Measurements from ENCODE around the gene ITGAV.

ITGAV gene

DNA sequence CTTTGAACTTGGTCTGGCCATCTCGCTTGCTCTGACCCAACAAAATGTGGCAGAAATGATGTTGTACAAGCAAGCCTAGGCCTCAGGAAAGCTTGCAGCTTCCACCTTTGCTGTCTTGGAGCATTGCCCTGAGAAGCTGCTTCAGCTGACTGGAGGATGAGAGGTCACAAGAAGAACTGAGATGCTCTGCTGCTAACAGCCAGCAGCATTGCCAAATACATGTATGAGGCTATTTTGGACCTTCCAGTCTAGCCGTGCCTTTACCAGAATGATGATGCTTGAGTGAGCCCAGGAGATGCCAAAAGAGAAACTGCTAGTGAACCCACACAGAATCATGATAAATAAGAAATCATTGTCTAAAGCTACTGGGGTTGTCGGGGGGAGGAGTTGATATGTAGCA is 13.2 kb upstream of the ITGAV start:
- H3K36me3 ChIP-seq (ENCODE audit: insufficient read depth, low read depth, low read length), result no peaks in the 10 kb centered on the region
- H3K9ac ChIP-seq (ENCODE audit: low read depth, low read length), result no peak overlapping the region
- H3K9me3 ChIP-seq (ENCODE audit: insufficient read depth, low read depth, low read length), result no peaks in the 10 kb centered on the region
- no peak overlapping the region for H3K4me3 ChIP-seq (ENCODE audit: low read length)
- H3K27ac ChIP-seq (ENCODE audit: low read length), result no peak overlapping the region
- no peaks in the 10 kb centered on the region for H3K27me3 ChIP-seq (ENCODE audit: insufficient read depth, low read length)
- H3K4me1 ChIP-seq (ENCODE audit: insufficient read depth, low read length), result peaks cover 4% of the 10 kb centered on the region; the same call in 1 of the 2 replicates

DNA sequence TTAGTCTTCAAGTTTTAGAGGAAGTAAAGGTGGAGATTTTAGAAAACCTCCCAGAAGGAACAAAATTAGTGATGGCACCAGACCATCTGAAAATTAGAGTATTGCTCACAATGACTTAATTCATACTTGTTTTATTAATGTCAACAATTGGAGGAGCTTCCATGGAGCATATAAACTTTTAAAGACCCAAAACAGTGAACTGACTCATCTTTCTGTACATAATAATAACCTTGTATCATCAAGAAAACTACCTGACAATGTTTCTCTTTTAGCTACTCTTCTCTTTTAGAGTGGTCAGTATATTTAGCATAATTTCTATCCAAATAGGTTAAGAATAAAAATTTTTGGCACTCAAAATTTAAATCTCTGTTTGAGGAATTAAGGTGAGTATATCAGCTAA is 7.2 kb upstream of the ITGAV start:
- H3K4me1 ChIP-seq (ENCODE audit: insufficient read depth, low read length), result 0 out of 2 replicates have a peak, but pooled peaks cover 5% of the 10 kb centered on the region
- no peaks in the 10 kb centered on the region for H3K36me3 ChIP-seq (ENCODE audit: insufficient read depth, low read depth, low read length)
- no peak overlapping the region for H3K9ac ChIP-seq (ENCODE audit: low read depth, low read length)
- H3K9me3 ChIP-seq (ENCODE audit: insufficient read depth, low read depth, low read length), result no peaks in the 10 kb centered on the region
- H3K27me3 ChIP-seq (ENCODE audit: insufficient read depth, low read length), result no peaks in the 10 kb centered on the region
- H3K4me3 ChIP-seq (ENCODE audit: low read length), result no peak overlapping the region
- H3K27ac ChIP-seq (ENCODE audit: low read length), result no peak overlapping the region

DNA sequence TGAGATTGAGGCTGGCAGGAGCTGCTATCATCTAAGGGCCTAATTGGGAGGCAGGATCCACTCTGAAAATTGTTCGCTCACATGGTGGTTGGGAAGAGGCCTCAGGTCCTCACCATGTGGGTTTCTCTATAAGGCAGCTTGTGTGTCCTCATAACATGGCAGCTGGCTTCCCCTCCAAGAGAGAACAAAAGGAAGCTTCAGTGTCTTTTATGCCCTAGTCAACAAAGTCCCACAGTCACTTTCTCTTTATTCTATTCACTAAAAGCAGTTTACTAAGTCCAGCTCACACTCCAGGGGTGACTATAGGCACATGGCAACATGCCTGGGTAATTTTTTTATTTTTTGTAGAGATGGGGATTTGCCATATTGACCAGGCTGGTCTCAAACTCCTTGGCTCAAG is 5.8 kb upstream of the ITGAV start:
- Histone ChIP-seq H3K9me3 (ENCODE audit: insufficient read depth, low read depth, low read length) (no peaks in the 10 kb centered on the region), H3K4me3 (ENCODE audit: low read length) (no peak overlapping the region), H3K27me3 (ENCODE audit: insufficient read depth, low read length) (peaks cover 3% of the 10 kb centered on the region; the same call in 1 of the 2 replicates), H3K9ac (ENCODE audit: low read depth, low read length) (no peak overlapping the region), H3K4me1 (ENCODE audit: insufficient read depth, low read length) (peaks cover 6% of the 10 kb centered on the region; the same call in 1 of the 2 replicates), H3K27ac (ENCODE audit: low read length) (no peak overlapping the region), H3K36me3 (ENCODE audit: insufficient read depth, low read depth, low read length) (no peaks in the 10 kb centered on the region)

DNA sequence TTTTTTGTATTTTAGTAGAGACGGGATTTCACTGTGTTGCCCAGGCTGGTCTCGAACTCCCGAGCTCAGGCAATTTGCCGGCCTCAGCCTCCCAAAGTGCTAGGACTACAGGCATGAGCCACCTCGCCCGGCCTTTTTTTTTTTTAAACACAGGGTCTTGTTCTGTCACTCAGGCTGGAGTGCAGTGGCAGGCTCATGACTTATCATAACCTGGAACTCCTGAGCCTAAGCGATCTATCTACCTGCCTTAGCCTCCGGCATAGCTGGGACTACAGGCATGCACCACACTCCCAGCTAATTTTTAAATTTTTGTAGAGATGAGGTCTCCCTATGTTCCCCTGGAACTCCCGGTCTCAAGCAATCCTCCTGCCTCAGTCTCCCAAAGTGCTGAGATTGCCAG is 1.4 kb upstream of the ITGAV start:
- Histone ChIP-seq H3K27ac (ENCODE audit: low read length) (no peak overlapping the region), H3K4me3 (ENCODE audit: low read length) (no peak overlapping the region), H3K36me3 (ENCODE audit: insufficient read depth, low read depth, low read length) (no peaks in the 10 kb centered on the region), H3K9me3 (ENCODE audit: insufficient read depth, low read depth, low read length) (no peaks in the 10 kb centered on the region), H3K27me3 (ENCODE audit: insufficient read depth, low read length) (peaks cover 5% of the 10 kb centered on the region; the same call in 1 of the 2 replicates), H3K4me1 (ENCODE audit: insufficient read depth, low read length) (peaks cover 18% of the 10 kb centered on the region; the same call in 1 of the 2 replicates), H3K9ac (ENCODE audit: low read depth, low read length) (no peak overlapping the region)

DNA sequence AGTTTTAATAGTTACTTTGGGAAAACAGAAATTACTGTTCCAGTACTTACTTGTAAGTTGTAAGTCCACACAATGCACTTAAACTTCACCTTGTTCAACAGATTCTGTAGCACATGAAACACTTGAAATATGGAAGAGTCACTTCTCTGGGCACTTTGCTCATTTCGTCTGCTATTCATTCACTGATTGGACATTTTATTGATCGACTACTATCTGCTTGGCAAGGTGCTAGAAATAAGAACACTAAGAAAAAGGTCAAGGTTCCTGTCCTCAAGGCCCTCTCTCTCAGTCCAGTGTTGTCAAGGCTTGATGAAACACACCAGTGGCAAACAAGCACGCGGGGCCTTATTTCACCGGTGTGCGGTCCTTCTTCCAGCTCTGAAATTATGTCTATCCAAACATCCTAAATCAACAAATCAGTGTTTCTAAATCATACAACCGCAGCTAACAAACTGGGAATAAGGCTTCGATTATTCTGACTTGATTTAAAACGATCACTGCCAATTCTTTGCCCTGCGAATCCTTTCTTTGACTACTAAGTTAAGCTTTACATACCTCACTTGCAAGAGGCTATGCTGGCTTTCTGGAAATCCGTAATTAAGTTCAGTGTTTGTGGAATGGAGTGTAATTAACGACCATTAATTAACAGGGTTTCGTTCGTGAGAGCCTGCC is 780 bp upstream of the ITGAV start:
- Histone ChIP-seq H3K9me3 (ENCODE audit: insufficient read depth, low read depth, low read length) (no peaks in the 10 kb centered on the region), H3K9ac (ENCODE audit: low read depth, low read length) (peak overlapping the region; percentile 92), H3K36me3 (ENCODE audit: insufficient read depth, low read depth, low read length) (no peaks in the 10 kb centered on the region), H3K4me1 (ENCODE audit: insufficient read depth, low read length) (peaks cover 20% of the 10 kb centered on the region; the same call in 1 of the 2 replicates), H3K27me3 (ENCODE audit: insufficient read depth, low read length) (peaks cover 5% of the 10 kb centered on the region; the same call in 1 of the 2 replicates), H3K27ac (ENCODE audit: low read length) (no peak overlapping the region), H3K4me3 (ENCODE audit: low read length) (peak overlapping the region; percentile 97)

DNA sequence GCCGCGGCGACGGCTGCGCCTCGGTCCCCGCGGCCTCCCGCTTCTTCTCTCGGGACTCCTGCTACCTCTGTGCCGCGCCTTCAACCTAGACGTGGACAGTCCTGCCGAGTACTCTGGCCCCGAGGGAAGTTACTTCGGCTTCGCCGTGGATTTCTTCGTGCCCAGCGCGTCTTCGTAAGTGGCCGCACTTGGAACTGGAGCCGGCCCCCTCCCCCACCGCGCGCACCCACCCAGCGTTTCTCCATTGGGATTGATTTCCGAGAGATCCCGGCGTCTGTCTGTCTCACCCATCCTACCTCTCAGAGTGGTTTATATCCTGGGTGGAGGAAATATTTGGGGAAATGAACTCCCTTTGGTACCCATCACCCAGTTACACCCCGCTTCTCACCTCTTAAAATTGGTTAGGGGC is 498 bp downstream of the ITGAV start:
- no peaks in the 10 kb centered on the region for H3K36me3 ChIP-seq (ENCODE audit: insufficient read depth, low read depth, low read length)
- peaks cover 26% of the 10 kb centered on the region; the same call in 1 of the 2 replicates for H3K4me1 ChIP-seq (ENCODE audit: insufficient read depth, low read length)
- peak overlapping the region; percentile 92 for H3K9ac ChIP-seq (ENCODE audit: low read depth, low read length)
- no peak overlapping the region for H3K27ac ChIP-seq (ENCODE audit: low read length)
- peak overlapping the region; percentile 97 for H3K4me3 ChIP-seq (ENCODE audit: low read length)
- no peaks in the 10 kb centered on the region for H3K9me3 ChIP-seq (ENCODE audit: insufficient read depth, low read depth, low read length)
- peaks cover 5% of the 10 kb centered on the region; the same call in 1 of the 2 replicates for H3K27me3 ChIP-seq (ENCODE audit: insufficient read depth, low read length)

DNA sequence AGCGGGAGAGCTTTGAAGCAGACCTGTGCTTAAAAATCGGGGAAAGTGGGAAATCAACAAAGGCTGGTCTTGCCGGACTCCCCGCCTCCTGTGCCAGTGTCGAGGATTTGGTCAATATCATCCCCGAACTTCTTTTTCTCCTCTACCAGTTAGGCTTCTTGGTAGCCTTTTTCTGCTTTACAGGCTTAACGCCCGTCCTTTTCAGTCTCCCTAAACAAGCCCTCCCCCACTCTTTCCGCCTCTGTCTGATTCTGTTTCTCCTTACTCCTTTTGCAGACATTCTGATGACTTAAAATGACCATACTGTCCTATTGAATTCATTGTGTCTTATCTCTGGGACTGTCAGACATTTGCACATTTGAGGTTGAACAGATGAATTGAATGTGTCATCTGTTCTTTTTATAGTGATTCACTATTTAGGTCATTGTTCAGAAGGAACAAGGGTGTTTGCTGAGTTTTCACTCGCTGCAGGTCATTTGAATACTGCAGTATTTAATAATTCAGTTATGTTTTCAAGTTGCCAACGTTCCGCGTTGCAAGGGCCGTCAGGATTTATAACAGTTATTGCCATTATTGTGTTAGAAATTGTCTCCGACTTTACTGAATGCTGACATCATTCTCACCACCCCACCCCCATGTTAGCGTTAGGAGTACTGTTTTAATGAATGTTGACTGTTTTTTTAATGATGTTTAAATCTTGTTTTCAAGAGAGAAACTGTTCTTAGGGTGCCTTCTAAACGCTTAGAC is 1.1 kb downstream of the ITGAV start:
- H3K9me3 ChIP-seq (ENCODE audit: insufficient read depth, low read depth, low read length), result no peaks in the 10 kb centered on the region
- H3K27ac ChIP-seq (ENCODE audit: low read length), result no peak overlapping the region
- H3K4me3 ChIP-seq (ENCODE audit: low read length), result peak overlapping the region; percentile 97
- H3K36me3 ChIP-seq (ENCODE audit: insufficient read depth, low read depth, low read length), result no peaks in the 10 kb centered on the region
- H3K27me3 ChIP-seq (ENCODE audit: insufficient read depth, low read length), result peaks cover 5% of the 10 kb centered on the region; the same call in 1 of the 2 replicates
- peaks cover 24% of the 10 kb centered on the region; the same call in 1 of the 2 replicates for H3K4me1 ChIP-seq (ENCODE audit: insufficient read depth, low read length)
- H3K9ac ChIP-seq (ENCODE audit: low read depth, low read length), result peak overlapping the region; percentile 92

DNA sequence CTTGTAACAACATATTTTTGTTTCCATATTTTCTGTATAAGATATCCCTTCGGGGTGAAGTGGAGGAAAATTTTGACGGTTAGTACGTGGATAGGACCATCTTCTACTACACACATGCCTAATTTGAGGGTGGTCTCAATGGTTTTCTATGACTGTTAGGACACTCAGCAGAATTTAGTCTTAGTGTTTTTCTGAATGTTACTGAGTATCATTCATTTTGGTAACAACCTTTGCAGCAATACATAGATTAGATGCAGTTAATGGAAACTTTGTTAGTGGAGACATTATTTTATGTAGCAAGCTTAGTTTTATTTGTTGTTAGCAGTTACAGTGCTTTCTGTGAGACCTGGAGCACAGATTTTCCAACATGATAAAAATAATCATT is 1.6 kb downstream of the ITGAV start:
- peaks cover 5% of the 10 kb centered on the region; the same call in 1 of the 2 replicates for H3K27me3 ChIP-seq (ENCODE audit: insufficient read depth, low read length)
- H3K9ac ChIP-seq (ENCODE audit: low read depth, low read length), result peak overlapping the region; percentile 92; the same call in 1 of the 2 replicates
- no peaks in the 10 kb centered on the region for H3K9me3 ChIP-seq (ENCODE audit: insufficient read depth, low read depth, low read length)
- H3K36me3 ChIP-seq (ENCODE audit: insufficient read depth, low read depth, low read length), result no peaks in the 10 kb centered on the region
- H3K4me3 ChIP-seq (ENCODE audit: low read length), result peak overlapping the region; percentile 97
- no peak overlapping the region for H3K27ac ChIP-seq (ENCODE audit: low read length)
- H3K4me1 ChIP-seq (ENCODE audit: insufficient read depth, low read length), result peaks cover 23% of the 10 kb centered on the region; the same call in 1 of the 2 replicates

DNA sequence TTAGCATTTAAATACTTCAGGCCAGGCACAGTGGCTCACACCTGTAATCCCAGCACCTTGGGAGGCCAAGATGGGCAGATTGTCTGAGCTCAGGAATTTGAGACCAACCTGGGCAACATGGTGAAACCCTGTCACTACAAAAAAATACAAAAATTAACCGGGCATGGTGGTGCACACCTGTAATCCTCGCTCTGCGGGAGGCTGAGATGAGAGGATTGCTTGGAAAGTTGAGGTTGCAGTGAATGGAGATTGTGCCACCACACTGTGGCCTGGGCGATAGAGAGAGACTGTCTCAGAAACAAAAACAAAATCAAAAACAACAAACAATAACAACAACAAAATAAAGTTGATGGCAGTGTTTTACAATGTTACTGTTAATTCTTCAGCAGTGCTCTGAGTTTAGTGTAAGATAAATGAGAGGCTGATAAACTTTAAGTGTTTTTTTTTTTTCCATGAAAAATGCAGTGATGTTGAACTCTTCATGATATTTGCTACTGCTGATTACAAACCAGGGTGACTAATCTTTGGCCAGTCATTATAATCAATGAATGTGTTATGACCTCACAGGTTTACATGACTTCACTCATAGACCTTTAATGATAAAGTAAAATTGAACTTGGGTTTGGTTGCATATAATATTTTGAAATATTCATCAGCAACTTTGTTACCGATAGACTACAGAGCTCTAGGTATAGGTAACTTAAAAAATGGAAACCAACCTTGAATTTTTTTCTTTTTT is 2.5 kb downstream of the ITGAV start:
- H3K36me3 ChIP-seq (ENCODE audit: insufficient read depth, low read depth, low read length), result no peaks in the 10 kb centered on the region
- peaks cover 5% of the 10 kb centered on the region; the same call in 1 of the 2 replicates for H3K27me3 ChIP-seq (ENCODE audit: insufficient read depth, low read length)
- no peak overlapping the region for H3K9ac ChIP-seq (ENCODE audit: low read depth, low read length)
- no peak overlapping the region for H3K27ac ChIP-seq (ENCODE audit: low read length)
- peaks cover 23% of the 10 kb centered on the region; the same call in 1 of the 2 replicates for H3K4me1 ChIP-seq (ENCODE audit: insufficient read depth, low read length)
- H3K9me3 ChIP-seq (ENCODE audit: insufficient read depth, low read depth, low read length), result no peaks in the 10 kb centered on the region
- peak overlapping the region; percentile 97 for H3K4me3 ChIP-seq (ENCODE audit: low read length)

DNA sequence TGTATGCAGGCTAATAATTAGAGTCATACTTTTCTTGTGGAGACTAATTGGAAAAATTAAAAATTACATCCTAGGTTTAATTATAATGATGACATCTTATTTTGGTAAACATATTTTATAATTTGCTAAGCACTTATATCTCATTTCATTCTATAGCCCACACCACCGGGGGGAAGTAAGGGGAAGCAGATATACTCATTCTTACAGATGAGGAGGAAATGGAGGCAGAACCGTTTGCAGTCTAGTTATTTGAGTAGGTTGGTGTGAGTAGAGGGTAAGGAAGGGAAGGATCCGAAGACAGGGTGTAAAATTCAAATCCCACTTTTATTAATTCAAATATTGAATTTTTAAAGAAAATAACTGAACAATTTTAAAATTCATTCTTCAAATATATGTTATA is 3.7 kb downstream of the ITGAV start:
- H3K36me3 ChIP-seq (ENCODE audit: insufficient read depth, low read depth, low read length), result no peaks in the 10 kb centered on the region

DNA sequence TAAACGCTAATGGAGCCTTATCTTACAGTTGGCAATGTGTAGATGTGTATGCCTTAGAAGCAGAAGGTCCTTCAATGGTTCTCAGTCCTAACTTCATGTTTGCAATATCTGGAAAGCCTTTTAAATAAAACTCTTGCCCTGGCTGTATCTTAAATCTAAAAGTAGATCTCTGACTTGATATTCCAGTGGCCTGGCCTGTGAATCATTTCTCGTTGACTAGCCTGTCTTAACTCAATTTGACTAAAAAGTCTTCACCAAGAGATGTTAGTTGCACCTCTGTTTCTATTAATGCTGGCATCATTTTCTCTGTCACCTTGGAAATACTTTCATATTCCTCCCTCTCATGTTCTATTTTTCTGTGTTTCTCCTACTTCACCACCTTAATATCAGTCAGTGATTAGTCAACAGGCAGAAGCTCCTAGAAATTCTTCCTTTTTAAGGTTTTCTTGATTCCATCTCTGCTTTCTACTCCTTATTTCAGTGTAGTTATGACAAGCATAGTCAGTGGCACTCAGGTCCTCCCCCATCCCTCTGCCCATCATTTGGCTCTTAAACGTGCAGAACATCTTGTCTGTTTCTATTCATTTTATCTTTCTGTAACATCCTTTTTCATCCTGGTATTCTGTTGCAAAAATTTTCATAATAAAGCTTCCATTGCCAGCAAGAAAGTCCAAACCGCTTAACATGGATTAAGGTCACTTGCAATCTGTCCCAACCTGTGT is 4.3 kb downstream of the ITGAV start:
- Histone ChIP-seq H3K27me3 (ENCODE audit: insufficient read depth, low read length) (peaks cover under 1% of the 10 kb centered on the region; the same call in 1 of the 2 replicates), H3K9ac (ENCODE audit: low read depth, low read length) (no peak overlapping the region), H3K4me1 (ENCODE audit: insufficient read depth, low read length) (peaks cover 29% of the 10 kb centered on the region), H3K36me3 (ENCODE audit: insufficient read depth, low read depth, low read length) (no peaks in the 10 kb centered on the region), H3K4me3 (ENCODE audit: low read length) (no peak overlapping the region), H3K9me3 (ENCODE audit: insufficient read depth, low read depth, low read length) (no peaks in the 10 kb centered on the region), H3K27ac (ENCODE audit: low read length) (no peak overlapping the region)

More for the DNA sequence above, 3.7 kb downstream of the ITGAV start:
- Histone ChIP-seq H3K4me1 (ENCODE audit: insufficient read depth, low read length) (peaks cover 27% of the 10 kb centered on the region), H3K9me3 (ENCODE audit: insufficient read depth, low read depth, low read length) (no peaks in the 10 kb centered on the region), H3K9ac (ENCODE audit: low read depth, low read length) (no peak overlapping the region), H3K27me3 (ENCODE audit: insufficient read depth, low read length) (peaks cover 5% of the 10 kb centered on the region; the same call in 1 of the 2 replicates), H3K27ac (ENCODE audit: low read length) (no peak overlapping the region), H3K4me3 (ENCODE audit: low read length) (no peak overlapping the region)
